GM15510 (cell line): ENCODE results near the gene CSRP1.

Experiments used
- POLR2A ChIP-seq: IDR thresholded peaks from 3 replicates; pipeline ENCODE4 v1.6.1; 2011; ENCODE audit warnings: borderline replicate concordance; ENCODE audit not compliant: insufficient read length; ENCODE audit errors: extremely low read depth

CSRP1 gene

DNA sequence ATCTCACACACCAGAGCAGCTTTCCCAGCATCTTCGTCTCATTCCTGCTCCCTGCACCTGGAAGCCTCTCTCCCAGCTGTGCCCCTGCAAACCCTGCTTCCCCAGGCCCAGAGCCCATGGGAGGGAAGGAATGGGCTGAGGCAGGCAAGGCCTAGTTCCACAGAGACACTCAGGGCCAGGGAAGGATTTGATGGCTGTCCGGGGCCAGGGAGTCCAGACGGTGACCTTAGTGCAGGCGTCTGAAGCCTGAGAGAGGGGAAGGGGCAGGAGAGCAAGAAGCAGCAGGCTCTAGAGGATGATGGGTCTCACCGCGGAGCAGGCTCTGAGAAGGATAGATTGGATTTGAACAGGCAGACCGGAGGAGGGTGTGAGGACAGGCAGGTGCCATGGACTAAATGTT is 63.2 kb downstream of the CSRP1 start:
- no peak for TF ChIP-seq POLR2A

- no peak for TF ChIP-seq POLR2A
Measured at GRCh38 chr1:201436969-201437368, 70.0 kb downstream of the CSRP1 start.

DNA sequence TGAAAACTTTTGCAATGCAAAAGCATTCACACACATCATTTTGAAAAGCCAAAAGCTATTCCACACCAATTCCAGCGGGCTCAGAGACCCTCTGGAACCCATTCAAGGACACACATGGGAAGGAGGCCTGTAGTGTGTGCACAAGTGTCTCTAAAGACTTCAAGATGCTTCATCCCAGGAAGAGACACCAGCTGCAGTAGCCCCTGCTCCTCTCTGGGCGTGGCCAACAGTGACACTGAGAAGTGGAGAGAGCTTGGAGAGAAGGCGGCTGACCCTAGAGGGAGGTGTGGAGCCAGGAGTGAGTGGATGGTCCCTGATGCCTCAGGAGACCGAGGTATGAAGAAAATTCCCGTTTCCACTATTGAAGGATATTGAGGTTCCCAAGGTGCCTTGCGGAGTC is 70.5 kb downstream of the CSRP1 start:
- no peak for TF ChIP-seq POLR2A

GRCh38 chr1:201434266-201434665 is 72.7 kb downstream of the CSRP1 start:
- no peak for TF ChIP-seq POLR2A

DNA sequence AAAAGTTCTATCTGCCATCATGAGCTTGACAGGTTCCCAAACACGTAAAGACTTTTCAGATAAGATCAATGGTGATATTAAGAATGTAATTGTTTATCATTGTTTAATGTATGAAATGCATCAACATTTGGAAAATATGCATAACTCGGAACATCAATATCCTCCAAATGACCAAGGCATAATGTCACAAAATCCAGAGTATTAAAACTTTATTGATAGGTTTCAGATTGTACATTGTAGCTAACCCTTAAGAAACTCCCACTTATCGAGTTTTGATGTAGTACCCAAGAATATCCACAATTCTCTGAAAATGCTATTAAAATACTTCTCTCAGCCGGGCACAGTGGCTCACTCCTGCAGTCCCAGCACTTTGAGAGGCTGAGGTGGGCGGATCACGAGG is 73.3 kb downstream of the CSRP1 start:
- no peak for TF ChIP-seq POLR2A
